HAP-1 (cell line): ENCODE measurements around the gene BDP1.
"Not testable (repeated sequence)": the region's sequence is repeated elsewhere in the genome, so short reads cannot be mapped to it uniquely, and the experiment has no call there.

Source experiments
- DNase-seq, 2 experiments: peaks; one replicate each; pipeline ENCODE4 v3.0.0-alpha.2; 2016 to 2020; ENCODE audit warnings: low spot score in 2 of 2
- H3K27me3 ChIP-seq: fragments of 250-450 bp; sonication (Bioruptor Pico); 2 replicates; pipeline ENCODE4 v1.5.1; 2020; ENCODE audit warnings: low read depth, mild to moderate bottlenecking, moderate library complexity
- H3K36me3 ChIP-seq: fragments of 250-450 bp; sonication (Bioruptor Pico); replicated peaks from 2 replicates; pipeline ENCODE4 v1.5.1; 2020; ENCODE audit warnings: mild to moderate bottlenecking
- H3K4me1 ChIP-seq: fragments of 250-450 bp; sonication (Bioruptor Pico); 2 replicates; pipeline ENCODE4 v1.5.1; 2020; ENCODE audit warnings: mild to moderate bottlenecking
- H3K4me3 ChIP-seq: fragments of 250-450 bp; sonication (Bioruptor Pico); 2 replicates; pipeline ENCODE4 v1.5.1; 2020; ENCODE audit warnings: mild to moderate bottlenecking, moderate library complexity
- H3K9me3 ChIP-seq: fragments of 250-450 bp; sonication (Bioruptor Pico); 2 replicates; pipeline ENCODE4 v1.5.1; 2020; ENCODE audit warnings: mild to moderate bottlenecking, moderate library complexity
- in situ Hi-C: fragments of 300-500 bp; cut with MboI; formaldehyde crosslinking; loops from 3 replicates; pipeline ENCODE4 v1.14.3; 2020; ENCODE audit warnings: low sequenced_read_pairs, inconsistent platforms, mixed read lengths

Gene BDP1

DNA sequence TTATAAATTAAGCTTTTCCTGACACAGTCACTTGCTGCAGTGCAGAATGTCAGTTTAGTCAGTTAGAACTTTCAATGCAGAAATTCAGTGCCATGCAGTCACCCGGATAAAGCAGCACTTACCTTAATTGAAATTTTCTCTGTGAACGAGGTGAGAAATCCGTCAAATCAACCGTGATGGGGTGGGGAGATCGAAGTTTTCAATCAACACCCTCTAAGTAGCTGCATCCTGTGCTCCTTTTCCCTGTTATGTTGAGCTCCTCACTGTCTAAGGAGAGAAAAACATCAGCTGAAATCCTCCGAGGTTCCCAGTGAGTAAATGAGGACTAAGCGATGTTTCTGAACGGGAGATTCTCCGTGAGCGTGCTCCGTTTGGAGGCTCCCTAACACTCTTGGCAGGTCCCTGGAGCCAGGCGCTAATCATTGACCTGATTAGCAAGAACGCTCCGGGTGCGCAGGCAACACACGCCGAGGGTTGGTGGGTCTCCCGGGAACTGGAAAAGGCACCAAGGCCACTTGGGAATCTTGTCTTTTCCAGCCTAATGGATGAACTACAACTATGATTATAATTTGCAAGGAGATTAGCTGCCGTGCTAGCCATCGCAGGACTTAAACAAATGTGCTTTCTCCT, 9.8 kb upstream of the BDP1 start:
- H3K4me1 ChIP-seq, H3K36me3 ChIP-seq, H3K4me3 ChIP-seq, in situ Hi-C loops, DNase-seq, H3K9me3 ChIP-seq: not testable (repeated sequence)
- peaks cover 21% of the 10 kb centered on the region for H3K27me3 ChIP-seq

- H3K36me3 ChIP-seq, in situ Hi-C loops, DNase-seq, H3K4me3 ChIP-seq, H3K9me3 ChIP-seq, H3K4me1 ChIP-seq: not testable (repeated sequence)
- peaks cover 28% of the 10 kb centered on the region for H3K27me3 ChIP-seq
Measured at GRCh38 chr5:71446540-71447216, 8.8 kb upstream of the BDP1 start.

DNA sequence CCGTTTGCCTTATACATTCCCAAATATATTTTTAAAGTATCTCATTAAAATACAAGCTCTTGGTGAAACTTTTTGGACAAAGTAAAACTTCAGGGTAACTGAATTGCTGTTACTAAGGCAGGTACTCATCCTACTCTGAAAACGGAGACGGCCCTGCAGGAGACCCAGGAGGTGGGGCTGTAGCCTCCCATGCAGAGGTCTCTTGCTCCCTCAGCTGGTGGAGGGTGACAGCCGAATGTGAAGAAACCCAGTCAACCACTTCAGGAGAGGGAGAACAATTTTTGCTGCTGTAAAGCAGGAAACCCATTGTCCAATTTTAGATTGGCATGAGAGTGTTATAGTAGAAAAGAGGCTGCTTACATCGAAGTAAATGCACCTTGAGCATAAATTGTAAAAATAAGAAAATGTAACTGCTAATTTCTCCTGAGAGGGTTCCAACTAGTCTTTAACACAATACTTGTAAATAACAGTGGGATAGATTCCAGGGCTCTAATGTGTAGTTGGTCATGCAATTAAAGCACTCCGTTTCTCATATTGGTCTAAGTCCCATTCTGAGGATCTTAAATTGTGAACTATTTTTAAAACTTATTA, 8.1 kb upstream of the BDP1 start:
- H3K4me3 ChIP-seq, H3K9me3 ChIP-seq, H3K4me1 ChIP-seq, in situ Hi-C loops, H3K36me3 ChIP-seq: not testable (repeated sequence)
- H3K27me3 ChIP-seq: peaks cover 34% of the 10 kb centered on the region
- peak in 1 of 2 experiments; percentile 68 for DNase-seq

- DNase-seq: no peak
- Histone ChIP-seq H3K9me3 (no peaks in the 10 kb centered on the region), H3K4me1 (peaks cover 11% of the 10 kb centered on the region), H3K36me3 (peaks cover 4% of the 10 kb centered on the region; the same call in 1 of the 2 replicates), H3K27me3 (peaks cover 29% of the 10 kb centered on the region), H3K4me3 (no peak overlapping the region)
- in situ Hi-C loops: no loop called here
Measured at GRCh38 chr5:71452876-71453275, 2.6 kb upstream of the BDP1 start.

GRCh38 chr5:71454913-71455312, 538 bp upstream of the BDP1 start:
- in situ Hi-C loops: no loop called here
- peaks cover 11% of the 10 kb centered on the region for H3K4me1 ChIP-seq
- no peak for DNase-seq
- H3K4me3 ChIP-seq: peak overlapping the region; percentile 97
- H3K36me3 ChIP-seq: peaks cover 19% of the 10 kb centered on the region
- peaks cover 24% of the 10 kb centered on the region for H3K27me3 ChIP-seq
- no peaks in the 10 kb centered on the region for H3K9me3 ChIP-seq

DNA sequence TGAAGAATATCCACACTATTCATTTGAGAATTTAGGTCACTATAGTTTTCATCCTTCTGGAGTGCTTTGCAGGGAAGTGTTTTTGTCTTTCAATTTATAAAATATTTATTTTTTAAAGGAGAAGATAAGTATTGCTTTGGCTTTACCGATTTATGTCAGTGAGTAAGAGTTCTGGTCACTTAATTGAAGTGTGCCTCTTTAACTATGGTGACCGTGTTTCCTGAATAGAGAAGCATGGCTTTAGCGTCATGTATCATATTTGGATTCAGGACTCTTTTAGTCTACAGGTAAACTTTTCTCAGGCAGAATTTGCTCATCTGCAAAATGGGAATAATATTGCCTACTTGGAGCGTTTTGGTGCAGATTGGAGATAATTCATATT, 902 bp downstream of the BDP1 start:
- peaks cover 26% of the 10 kb centered on the region for H3K36me3 ChIP-seq
- in situ Hi-C loops: no loop called here
- peaks cover 11% of the 10 kb centered on the region for H3K27me3 ChIP-seq
- H3K4me1 ChIP-seq: peaks cover 11% of the 10 kb centered on the region
- H3K4me3 ChIP-seq: peak overlapping the region; percentile 97
- H3K9me3 ChIP-seq: no peaks in the 10 kb centered on the region
- DNase-seq: no peak

GRCh38 chr5:71457106-71457505, 1.7 kb downstream of the BDP1 start:
- Histone ChIP-seq H3K27me3 (peaks cover 3% of the 10 kb centered on the region; the same call in 1 of the 2 replicates), H3K4me3 (peak overlapping the region; percentile 97), H3K4me1 (peaks cover 11% of the 10 kb centered on the region), H3K9me3 (no peaks in the 10 kb centered on the region), H3K36me3 (peaks cover 31% of the 10 kb centered on the region)
- no peak for DNase-seq
- in situ Hi-C loops: no loop called here

DNA sequence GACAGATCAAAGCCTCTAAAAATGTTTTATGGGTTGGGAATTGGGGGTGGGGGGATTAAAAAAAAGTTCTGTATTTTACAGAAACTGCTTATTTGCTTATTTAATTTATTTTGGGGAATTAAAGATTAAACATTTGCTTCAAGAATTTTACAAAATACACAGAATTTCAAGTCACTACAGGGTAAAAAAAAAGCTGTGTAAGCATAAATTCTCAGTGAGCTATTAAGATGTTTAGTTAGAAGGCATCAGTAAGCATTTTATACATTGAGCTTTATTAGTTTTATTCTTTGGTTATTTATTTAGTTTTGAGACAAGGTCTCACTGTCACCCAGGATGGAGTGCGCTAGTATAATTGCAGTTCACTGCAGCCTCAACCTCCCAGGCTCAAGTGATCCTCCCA, 5.2 kb downstream of the BDP1 start:
- peaks cover 60% of the 10 kb centered on the region for H3K36me3 ChIP-seq
- H3K9me3 ChIP-seq: no peaks in the 10 kb centered on the region
- peaks cover 11% of the 10 kb centered on the region for H3K4me1 ChIP-seq
- in situ Hi-C loops: no loop called here
- no peak for DNase-seq
- H3K27me3 ChIP-seq: no peaks in the 10 kb centered on the region
- H3K4me3 ChIP-seq: no peak overlapping the region

GRCh38 chr5:71461360-71461759, 5.9 kb downstream of the BDP1 start:
- Histone ChIP-seq H3K4me1 (peaks cover 11% of the 10 kb centered on the region), H3K27me3 (no peaks in the 10 kb centered on the region), H3K4me3 (no peak overlapping the region), H3K36me3 (peaks cover 64% of the 10 kb centered on the region), H3K9me3 (no peaks in the 10 kb centered on the region)
- DNase-seq: no peak
- in situ Hi-C loops: no loop called here

- H3K4me1 ChIP-seq: no peaks in the 10 kb centered on the region
- H3K36me3 ChIP-seq: peaks cover 51% of the 10 kb centered on the region
- no peaks in the 10 kb centered on the region for H3K27me3 ChIP-seq
- H3K4me3 ChIP-seq: no peak overlapping the region
- DNase-seq: no peak
- no peaks in the 10 kb centered on the region for H3K9me3 ChIP-seq
- in situ Hi-C loops: no loop called here
Measured at GRCh38 chr5:71471193-71471592, 15.7 kb downstream of the BDP1 start.

DNA sequence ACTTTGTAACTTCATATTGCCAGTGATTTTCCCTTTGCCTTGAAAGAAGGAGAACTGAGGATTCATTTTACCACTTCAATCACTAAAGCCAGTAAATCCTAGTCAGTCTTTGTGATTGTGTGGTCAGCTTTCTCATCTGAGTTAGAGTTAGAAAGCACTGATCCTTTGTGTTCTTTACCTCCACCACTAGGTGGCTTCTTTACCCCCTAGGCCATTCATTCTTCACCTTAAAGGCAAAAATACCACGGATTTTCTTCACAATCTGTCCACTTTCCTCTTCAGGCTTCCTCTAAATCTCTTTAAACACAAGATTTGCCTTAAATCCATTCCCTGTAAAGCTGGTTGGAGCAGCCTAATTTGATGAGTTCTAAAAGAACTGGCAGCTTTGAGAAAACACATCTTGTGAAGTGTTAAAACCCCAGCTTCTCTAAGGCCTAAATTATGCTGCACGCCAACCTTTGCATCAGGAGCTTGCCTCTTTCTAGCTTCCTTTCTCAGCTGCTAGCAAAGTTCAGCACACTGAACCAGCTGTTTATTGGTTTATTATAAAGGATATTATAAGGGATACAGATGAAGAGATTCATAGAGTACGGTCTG, 20.4 kb downstream of the BDP1 start:
- DNase-seq: peak in 1 of 2 experiments; percentile 47
- in situ Hi-C loops: no loop called here
- Histone ChIP-seq H3K27me3 (no peaks in the 10 kb centered on the region), H3K4me1 (no peaks in the 10 kb centered on the region), H3K4me3 (no peak overlapping the region), H3K36me3 (peaks cover 18% of the 10 kb centered on the region), H3K9me3 (no peaks in the 10 kb centered on the region)

DNA sequence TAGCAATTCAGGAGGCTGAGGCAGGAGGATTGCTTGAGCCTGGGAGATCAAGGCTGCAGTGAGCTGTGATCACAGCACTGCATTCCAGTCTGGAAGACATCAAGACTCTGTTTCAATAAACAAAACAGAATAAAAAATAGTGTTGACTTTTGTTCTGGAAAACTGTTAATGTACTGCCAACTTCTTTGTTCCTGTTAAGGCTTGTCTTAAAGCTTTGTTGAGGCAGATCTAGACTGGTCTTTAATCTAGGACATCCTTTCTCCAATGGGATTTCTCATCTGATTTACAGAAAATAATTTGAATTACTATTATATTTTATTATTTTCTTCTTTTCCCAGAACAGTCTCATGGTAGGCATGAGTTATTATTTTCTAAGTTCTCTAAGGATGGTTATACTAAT, 26.0 kb downstream of the BDP1 start:
- Histone ChIP-seq H3K4me1 (peaks cover 19% of the 10 kb centered on the region), H3K27me3 (no peaks in the 10 kb centered on the region), H3K9me3 (no peaks in the 10 kb centered on the region), H3K4me3 (no peak overlapping the region), H3K36me3 (peaks cover 27% of the 10 kb centered on the region)
- in situ Hi-C loops: no loop called here
- no peak for DNase-seq

DNA sequence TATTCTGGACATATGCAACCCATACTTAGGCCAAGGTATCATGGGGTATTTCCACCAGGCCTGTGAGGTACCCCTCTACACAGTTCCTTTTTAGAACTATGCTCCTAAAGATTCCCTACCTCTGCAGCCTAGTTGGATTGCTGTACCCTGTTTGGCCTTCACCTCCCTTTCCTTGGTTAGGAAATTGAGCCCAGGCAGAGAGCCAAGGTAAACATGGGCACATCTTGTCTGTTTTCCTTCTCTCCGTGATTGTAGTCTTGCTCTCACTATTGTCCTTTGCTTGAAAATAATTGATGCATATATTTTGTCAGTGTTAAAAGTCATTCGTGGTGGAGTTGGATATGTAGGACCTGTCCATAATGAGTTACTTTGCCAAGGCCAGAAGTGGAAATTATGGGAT, 26.7 kb downstream of the BDP1 start:
- DNase-seq: no peak
- no peaks in the 10 kb centered on the region for H3K9me3 ChIP-seq
- H3K27me3 ChIP-seq: no peaks in the 10 kb centered on the region
- in situ Hi-C loops: no loop called here
- peaks cover 19% of the 10 kb centered on the region for H3K4me1 ChIP-seq
- peaks cover 34% of the 10 kb centered on the region for H3K36me3 ChIP-seq
- no peak overlapping the region for H3K4me3 ChIP-seq

GRCh38 chr5:71483355-71483754, 27.9 kb downstream of the BDP1 start:
- Histone ChIP-seq H3K9me3 (no peaks in the 10 kb centered on the region), H3K4me3 (no peak overlapping the region), H3K4me1 (peaks cover 19% of the 10 kb centered on the region), H3K27me3 (no peaks in the 10 kb centered on the region), H3K36me3 (peaks cover 43% of the 10 kb centered on the region)
- DNase-seq: no peak
- in situ Hi-C loops: no loop called here
